Measurements from ENCODE around the gene PTPRT. TPM values are rescaled to one million over a fixed set of nuclear protein-coding genes. Genes with fewer than 3 reads are reported as not detected.

The PTPRT gene
- total and polyA plus RNA-seq, 10 of the 15 experiments (the other 5 are each of a cell fraction or from before 2014, with no cell fraction given): not detected

DNA sequence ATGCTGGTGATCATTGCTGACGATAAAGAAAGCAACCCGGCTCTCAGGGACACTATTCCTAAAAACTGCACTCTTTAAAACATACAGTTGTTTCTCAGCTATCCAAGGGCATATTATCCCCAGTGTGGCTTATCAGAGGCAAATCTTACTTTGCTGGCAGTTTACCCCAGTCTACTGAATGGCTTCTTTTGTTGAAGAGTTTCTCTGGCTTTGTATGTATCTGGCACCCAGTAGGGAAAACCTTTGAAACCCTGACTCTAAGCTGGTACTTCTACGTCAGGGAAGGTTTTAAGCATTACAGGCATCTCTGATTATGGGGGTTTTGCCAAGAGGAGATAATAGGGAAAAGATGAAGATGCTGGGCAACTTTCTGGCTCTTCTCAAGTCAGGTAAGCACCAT, 933.9 kb downstream of the PTPRT start:
- in situ Hi-C loops (cut with MboI): no loop called here
- CTCF ChIA-PET: no interaction called here

More for the DNA sequence above, 933.9 kb downstream of the PTPRT start:
- WGBS (ENCODE audit: insufficient coverage, insufficient replicate concordance, low lambda C conversion rate, missing lambda C conversion rate): 42% methylated on average over 3 of the region's 3 CpGs
- Histone ChIP-seq H3K4me2 (ENCODE audit: control insufficient read depth, insufficient read depth) (no peak overlapping the region), H3K4me1 (ENCODE audit: control insufficient read depth, insufficient read depth, low read length) (no peaks in the 10 kb centered on the region), H3K4me3 (no peak overlapping the region), H2AFZ (ENCODE audit: control insufficient read depth, low read depth, low read length) (no peak overlapping the region), H3K9ac (ENCODE audit: control insufficient read depth, insufficient read depth, low read length) (no peak overlapping the region), H3K79me2 (ENCODE audit: control insufficient read depth, insufficient read depth, low read length) (no peaks in the 10 kb centered on the region), H3K36me3 (ENCODE audit: control insufficient read depth in 2 of 2, insufficient read depth in 2 of 2, low read length in 1 of 2) (no peaks in the 10 kb centered on the region), H3K9me3 (replicated peaks; ENCODE audit: control insufficient read depth, insufficient read depth, low read length) (no peaks in the 10 kb centered on the region), H4K20me1 (ENCODE audit: control insufficient read depth, insufficient read depth) (no peaks in the 10 kb centered on the region), H3K27ac (ENCODE audit: control insufficient read depth, insufficient read depth) (no peak overlapping the region), H3K27me3 (replicated peaks in 1 of 2; ENCODE audit: control insufficient read depth in 2 of 2, insufficient read depth in 2 of 2, low read length in 1 of 2) (no peaks in the 10 kb centered on the region)
- ChIA-PET SMC1A (ENCODE audit: uncharacterized antibody, unreplicated experiment) (no interaction called here), POLR2A (no interaction called here), RAD21 (ENCODE audit: unreplicated experiment) (no interaction called here)
- DNase-seq (ENCODE audit: low read depth, low spot score) (no peak), FAIRE-seq (no peak), ATAC-seq (no peak)
- no peak for TF ChIP-seq ZNF217 (IDR thresholded peaks at IDR 0.05)
- TF ChIP-seq STAT3 (IDR thresholded peaks at IDR 0.05; ENCODE audit: low read depth, low read length): no peak
- TF ChIP-seq, protein P1, sequence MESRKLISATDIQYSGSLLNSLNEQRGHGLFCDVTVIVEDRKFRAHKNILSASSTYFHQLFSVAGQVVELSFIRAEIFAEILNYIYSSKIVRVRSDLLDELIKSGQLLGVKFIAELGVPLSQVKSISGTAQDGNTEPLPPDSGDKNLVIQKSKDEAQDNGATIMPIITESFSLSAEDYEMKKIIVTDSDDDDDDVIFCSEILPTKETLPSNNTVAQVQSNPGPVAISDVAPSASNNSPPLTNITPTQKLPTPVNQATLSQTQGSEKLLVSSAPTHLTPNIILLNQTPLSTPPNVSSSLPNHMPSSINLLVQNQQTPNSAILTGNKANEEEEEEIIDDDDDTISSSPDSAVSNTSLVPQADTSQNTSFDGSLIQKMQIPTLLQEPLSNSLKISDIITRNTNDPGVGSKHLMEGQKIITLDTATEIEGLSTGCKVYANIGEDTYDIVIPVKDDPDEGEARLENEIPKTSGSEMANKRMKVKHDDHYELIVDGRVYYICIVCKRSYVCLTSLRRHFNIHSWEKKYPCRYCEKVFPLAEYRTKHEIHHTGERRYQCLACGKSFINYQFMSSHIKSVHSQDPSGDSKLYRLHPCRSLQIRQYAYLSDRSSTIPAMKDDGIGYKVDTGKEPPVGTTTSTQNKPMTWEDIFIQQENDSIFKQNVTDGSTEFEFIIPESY (IDR thresholded peaks at IDR 0.05): no peak
- no peak for TF ChIP-seq MEF2A (IDR thresholded peaks at IDR 0.05; ENCODE audit: insufficient read depth, low read depth, low read length)
- TF ChIP-seq, protein P2, sequence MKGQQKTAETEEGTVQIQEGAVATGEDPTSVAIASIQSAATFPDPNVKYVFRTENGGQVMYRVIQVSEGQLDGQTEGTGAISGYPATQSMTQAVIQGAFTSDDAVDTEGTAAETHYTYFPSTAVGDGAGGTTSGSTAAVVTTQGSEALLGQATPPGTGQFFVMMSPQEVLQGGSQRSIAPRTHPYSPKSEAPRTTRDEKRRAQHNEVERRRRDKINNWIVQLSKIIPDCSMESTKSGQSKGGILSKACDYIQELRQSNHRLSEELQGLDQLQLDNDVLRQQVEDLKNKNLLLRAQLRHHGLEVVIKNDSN (IDR thresholded peaks at IDR 0.05; ENCODE audit: borderline replicate concordance, extremely low read length, insufficient read depth, low read depth, low read length): no peak
- no peak for TF ChIP-seq NBN (IDR thresholded peaks at IDR 0.05)
- TF ChIP-seq MXI1 (IDR thresholded peaks at IDR 0.05; ENCODE audit: low read depth, low read length): no peak
- TF ChIP-seq, protein P3, sequence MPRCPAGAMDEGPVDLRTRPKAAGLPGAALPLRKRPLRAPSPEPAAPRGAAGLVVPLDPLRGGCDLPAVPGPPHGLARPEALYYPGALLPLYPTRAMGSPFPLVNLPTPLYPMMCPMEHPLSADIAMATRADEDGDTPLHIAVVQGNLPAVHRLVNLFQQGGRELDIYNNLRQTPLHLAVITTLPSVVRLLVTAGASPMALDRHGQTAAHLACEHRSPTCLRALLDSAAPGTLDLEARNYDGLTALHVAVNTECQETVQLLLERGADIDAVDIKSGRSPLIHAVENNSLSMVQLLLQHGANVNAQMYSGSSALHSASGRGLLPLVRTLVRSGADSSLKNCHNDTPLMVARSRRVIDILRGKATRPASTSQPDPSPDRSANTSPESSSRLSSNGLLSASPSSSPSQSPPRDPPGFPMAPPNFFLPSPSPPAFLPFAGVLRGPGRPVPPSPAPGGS (IDR thresholded peaks at IDR 0.05; ENCODE audit: borderline replicate concordance, insufficient read depth, low read depth, low read length, poor library complexity, severe bottlenecking): no peak
- no peak for TF ChIP-seq IRF4 (IDR thresholded peaks at IDR 0.05; ENCODE audit: low read depth, low read length)
- TF ChIP-seq, protein P4, sequence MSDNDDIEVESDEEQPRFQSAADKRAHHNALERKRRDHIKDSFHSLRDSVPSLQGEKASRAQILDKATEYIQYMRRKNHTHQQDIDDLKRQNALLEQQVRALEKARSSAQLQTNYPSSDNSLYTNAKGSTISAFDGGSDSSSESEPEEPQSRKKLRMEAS (IDR thresholded peaks at IDR 0.05; ENCODE audit: low read depth, low read length): no peak
- no peak for TF ChIP-seq RCOR1 (conservative IDR thresholded peaks at IDR 0.05; ENCODE audit: low read depth, low read length)
- no peak for TF ChIP-seq BMI1 (IDR thresholded peaks at IDR 0.05; ENCODE audit: borderline replicate concordance)
- no peak for TF ChIP-seq EP300 (IDR thresholded peaks at IDR 0.05; ENCODE audit: borderline replicate concordance in 1 of 2, control insufficient read depth in 1 of 2, low read depth in 2 of 2, low read length in 2 of 2)
- TF ChIP-seq YY1 (IDR thresholded peaks at IDR 0.05; ENCODE audit: low read depth, low read length): no peak
- no peak for TF ChIP-seq ZNF384 (IDR thresholded peaks at IDR 0.05; ENCODE audit: borderline replicate concordance, low read depth, low read length)
- no peak for TF ChIP-seq CHD4 (IDR thresholded peaks at IDR 0.05)
- intact Hi-C loops (cut with micrococcal nuclease; ENCODE audit: unreplicated experiment): no loop called here
- BruUV-seq (replicated peaks): no TSS peak
